Lung microvascular endothelial cell (primary cell): ENCODE results near the gene USP21. TPM values are rescaled to one million over a fixed set of nuclear protein-coding genes. Genes with fewer than 3 reads are reported as not detected.

Source experiments
- DNase-seq, 2 donors: peaks; one replicate each; pipeline versions ENCODE4 v3.0.0 to v3.0.0-alpha.2; 2010; ENCODE audit warnings: low read depth in 2 of 2
- total RNA-seq: library from RNA; depleted of rRNA; stranded (reverse); fragments of >200 nt; gene quantifications from 2 replicates; pipeline ENCODE4 v1.2.1, GENCODE V29; 2014

The USP21 gene
- total RNA-seq, 1 donor from 2014 or later: 4.6 TPM

DNA sequence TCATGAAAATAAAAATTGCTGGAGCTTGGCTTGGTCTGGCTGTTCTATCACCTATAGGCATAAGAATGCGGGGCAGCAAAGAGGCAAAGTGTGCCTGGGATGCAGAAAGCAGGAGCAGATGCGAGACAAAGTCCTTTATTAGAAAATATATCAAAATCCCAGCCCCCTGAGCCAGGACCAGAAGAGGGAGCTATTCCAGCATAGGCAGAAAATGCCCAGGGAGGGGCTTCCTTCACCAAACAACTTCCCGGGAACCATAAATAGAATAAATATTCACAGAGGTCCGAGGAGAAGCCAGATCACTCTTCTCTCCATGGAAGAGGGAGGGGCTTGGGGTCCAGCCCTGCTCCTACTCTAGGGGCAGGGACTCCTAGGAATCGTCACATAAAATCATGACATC, 11.9 kb downstream of the USP21 start:
- no peak for DNase-seq

DNA sequence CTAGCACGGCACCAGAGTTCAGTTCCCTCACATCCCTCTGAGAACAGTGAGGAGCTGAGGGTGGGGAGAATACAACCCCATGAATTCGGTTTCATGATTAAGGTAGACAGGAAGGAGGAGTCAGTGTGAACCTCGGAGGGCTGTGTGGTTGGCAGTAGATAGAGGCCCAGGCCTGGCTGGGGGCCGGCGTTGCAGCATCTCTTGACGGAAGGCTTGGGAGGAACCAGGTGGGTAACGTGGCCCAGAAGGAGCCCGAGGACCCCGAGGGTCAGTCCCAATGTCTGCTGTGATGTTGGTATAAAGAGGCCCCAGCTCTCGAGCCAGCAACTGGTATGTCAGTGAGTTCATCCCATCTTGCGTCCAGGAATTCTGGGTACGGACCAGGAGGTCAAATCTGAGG, 12.4 kb downstream of the USP21 start:
- no peak for DNase-seq

DNA sequence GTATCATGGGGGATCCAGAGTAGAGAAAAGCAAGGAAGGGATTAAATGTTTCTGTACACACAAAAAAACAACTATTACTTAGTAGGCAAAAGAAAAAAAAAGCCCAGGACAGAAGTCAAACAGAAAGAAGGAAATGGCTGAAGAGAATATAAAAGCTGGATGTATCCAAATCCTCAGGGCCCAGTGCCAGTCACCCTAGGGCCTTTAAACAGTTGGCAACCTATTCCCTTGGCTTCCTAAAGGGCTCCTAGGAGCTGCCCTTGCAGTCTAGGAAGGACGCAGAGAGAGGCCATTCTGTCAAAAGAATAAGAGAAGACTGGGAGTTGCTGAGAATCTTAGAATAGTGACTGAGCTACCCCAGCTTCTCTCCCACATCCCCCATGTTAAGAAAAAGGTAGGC, 13.0 kb downstream of the USP21 start:
- DNase-seq: no peak

DNA sequence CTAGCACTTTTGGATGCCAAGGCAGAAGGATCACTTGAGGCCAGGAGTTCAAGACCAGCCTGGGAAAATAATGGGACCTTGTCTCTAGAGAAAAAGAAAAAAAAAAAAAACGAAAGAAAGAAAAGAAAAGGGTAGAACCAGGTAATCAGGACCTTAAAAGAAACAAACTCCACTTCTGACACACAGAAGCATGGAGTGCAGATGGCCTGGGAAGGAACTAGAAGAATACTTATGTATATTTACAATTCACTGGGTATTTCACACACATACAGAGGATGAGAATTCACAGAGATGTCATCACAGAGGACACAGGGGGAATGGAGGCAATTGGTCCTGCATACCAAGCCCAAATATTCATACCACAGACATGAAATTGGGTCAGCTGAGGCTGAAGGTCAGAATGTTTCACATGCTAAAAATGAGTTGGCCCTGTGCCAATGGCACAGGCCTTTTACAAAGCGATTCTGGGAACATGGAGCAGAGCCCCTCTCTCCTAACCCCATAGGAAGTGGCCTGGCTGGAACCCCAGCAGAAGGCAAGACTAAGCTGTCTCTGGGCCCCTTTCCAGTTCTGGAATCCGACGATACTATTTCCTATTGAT, 13.6 kb downstream of the USP21 start:
- peak; percentile 32 to 34 for DNase-seq

DNA sequence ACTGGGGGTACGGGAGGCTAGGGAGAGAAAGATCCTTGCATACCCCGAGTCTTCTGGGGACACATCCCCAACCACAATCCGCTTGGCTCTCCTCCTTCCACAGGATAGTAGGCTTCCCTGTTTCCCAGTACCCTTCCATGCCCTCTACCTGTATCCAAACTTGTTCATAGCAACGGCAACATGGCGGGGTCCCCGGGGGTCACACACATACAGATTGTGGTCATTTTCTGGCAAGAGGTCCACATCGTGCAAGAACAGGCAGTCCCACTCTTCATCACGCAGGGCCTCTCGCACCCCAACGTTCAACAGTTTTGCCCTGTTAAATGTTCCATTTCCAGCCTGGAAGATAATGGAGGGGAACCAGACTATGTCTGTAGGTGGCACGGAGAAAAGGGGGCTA, 14.4 kb downstream of the USP21 start:
- DNase-seq: no peak

DNA sequence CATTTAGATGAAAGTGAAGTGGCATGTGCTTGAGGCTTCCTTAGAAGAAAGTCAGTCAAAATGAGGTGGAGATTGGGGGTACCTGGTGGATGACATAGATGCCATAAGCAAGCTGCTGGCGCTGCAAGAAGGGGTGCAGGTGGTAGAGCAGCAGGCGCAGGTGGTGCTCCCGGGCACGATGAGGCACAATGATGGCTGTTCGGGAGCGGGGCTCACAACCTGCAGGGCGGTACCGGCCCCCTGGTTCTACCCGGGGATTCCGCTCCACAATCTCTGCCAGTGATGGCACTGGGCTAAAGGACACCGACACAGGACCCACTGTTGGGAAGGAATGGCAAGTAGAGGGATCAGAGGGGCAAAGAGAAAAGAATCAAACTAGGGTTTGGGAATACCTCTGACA, 15.6 kb downstream of the USP21 start:
- DNase-seq: no peak

DNA sequence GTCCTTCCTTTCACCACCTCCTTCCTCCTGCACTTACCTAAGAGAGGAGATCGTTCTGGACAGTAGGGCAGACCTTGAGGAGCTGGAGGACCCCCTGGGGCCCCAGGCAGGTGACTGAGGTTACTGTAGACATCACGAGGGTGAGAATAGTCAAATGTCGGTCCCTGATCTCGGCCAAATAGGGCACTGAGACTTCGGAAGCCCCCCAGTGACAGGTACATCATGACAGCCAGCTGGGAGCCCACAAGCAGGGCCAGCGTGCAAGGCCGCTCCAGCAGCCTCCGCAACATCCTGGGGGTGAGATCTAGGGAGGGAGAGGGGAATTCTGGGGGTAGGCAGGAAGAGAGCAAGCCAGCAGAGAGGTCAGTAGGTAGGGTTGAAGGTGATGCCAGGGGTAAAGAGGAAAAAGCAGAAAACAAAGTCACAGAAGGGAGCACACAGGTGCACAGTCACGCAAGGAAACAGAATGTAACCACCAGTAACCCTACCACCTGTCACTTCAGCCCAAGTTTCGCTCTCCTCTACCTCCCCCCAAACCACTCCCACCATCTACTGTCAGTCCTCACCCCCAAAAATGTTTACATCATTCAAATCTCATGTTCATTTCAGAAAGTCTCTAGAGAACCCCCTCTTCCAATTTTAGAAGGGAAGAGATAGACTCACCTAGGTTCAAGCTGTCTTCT, 16.6 kb downstream of the USP21 start:
- no peak for DNase-seq

DNA sequence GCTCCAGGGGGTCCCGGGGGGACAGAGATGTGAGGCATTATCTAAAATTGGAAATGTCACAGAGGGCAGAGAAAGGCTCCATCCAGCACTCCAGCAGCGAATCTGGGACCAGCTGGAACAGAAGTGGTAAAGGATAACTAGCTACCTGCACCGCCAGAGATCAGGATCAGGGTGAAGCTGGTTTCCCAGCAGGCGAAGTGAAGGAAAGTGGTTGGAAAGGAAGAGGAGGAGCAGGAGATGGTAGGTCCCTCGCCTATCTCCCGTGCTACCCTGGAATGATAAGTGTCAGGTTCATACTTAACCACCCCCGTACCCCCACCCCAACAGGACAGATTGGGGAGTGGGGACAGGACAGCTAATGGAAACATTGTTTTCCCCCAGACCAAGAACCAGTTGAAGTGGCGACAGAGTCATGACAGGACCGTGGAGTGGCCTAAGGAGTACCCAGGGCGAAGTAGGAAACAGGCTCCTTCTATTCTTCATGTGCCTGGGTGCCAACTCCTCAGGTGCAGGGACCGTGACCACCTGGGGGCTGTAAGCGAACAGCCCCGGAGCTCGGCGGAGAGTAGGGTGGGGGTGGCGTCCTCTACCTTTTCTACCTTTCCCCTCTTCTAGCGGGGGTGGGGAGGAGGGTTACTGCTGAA, 17.3 kb downstream of the USP21 start:
- DNase-seq: no peak

DNA sequence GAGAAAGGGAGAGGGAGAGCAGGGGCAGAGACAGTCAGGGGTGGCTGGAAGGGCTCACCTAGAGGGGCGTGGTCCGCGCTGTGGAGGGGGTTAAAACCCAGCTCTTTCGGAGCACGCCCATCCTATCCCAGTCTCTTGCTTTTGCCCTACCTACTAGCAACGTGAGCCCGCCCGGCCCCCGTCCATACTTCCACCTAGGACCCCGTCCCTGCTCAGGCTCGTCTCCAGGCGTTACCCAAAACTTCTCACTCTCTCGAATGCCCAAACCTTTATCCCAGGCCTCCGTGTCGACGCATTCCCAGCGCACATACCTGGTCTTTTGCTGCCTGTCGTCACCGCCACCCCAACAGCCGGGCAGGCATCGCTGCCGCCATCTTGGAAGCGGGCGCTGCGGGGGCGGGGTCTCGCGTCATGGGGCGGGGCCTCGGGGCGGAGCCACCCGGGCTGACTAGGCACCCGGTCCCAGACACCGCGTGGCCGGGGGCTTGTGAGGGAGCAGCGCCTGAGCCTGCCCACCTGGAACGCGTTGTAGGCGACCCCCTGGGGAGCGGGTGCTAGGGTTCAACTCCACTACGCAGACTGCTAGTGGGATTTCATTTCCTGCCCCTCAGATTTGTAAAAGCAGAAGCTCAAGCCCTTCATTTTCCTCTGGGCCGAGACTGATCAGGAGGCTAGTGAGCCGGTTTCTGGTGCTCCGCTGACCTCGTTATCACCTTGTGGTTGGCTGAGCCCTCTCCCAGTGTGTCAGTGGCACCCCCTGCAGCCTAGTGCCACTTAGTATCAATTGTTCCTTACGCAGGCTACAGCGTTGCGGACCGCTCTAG, 18.0 kb downstream of the USP21 start, which contains the start of gene B4GALT3:
TSS of gene B4GALT3 (minus strand) at position 396 of the 824 bp plus-strand sequence. CDS start 1,447 bp downstream, outside the sequence.
- peak; percentile 75 to 84 for DNase-seq

DNA sequence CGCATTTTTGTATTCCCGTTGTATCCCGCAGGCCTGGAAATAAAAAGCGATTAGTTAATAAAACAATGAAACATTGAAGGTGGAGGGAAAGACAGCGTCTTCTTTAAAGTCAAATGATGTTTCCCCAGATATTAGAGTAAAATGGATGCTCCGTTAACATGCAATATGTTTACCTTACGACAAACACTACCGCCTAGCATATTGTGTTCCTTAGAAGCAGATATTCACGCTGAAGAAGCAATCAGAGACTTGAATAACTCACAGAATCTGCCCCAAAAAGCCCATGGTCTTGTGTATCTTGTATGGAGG, 18.6 kb downstream of the USP21 start:
- DNase-seq: no peak

DNA sequence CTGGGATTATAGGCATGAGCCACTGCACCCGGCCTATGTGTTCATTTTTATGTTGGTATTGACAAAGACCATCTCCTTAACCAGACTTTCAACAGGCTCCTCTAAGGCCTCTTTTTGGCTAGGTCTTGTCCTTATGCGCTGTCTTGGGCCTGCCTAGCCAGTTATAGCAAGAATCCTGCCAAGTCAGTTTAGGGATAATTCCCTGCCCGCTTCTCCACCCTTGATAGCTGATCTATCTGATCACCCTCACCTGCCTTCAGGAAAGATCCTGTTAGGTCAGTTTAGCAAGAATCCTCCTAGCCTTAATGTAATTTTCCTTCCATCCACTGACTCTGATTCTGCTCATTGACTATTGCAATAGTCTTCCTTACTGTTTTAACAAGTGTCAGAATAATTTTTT, 20.4 kb downstream of the USP21 start:
- no peak for DNase-seq

DNA sequence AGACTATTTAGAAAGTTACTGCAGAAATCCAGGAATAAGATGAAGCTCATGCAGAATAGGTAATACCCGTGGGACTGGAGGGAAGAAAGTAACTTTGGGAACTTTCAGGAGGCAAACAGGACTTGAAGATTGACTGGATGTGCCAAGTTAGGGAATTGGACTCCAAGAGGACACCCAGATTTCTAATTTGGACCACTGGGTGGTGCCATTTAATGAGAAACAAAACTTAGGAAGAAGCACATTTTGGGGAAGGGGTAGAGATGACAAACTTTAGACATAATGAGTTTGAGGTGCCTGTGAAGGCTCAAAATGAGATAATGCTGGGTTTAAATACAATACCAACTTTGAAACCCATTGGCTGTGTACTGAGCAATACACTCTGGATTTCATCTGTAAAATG, 21.3 kb downstream of the USP21 start:
- no peak for DNase-seq

DNA sequence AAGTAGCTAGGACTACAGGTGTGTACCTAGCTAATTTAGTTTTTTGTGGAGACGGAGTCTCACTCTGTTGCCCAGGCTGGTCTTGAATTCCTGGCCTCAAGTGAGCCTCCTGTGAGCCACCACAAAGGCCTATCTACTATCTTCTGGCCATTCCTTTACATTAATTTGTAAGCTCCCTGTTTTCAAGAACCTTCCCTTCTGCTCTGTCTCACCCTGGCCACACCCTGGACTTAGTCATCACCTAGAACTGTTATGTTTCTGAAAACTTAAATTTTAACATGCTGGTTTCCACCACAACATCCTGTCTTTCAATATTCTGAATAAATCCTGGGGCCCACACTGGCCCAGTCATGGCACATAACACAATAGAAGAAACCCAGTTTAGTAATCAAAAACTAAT, 22.9 kb downstream of the USP21 start:
- peak in 1 of 2 donors; percentile 49 for DNase-seq

DNA sequence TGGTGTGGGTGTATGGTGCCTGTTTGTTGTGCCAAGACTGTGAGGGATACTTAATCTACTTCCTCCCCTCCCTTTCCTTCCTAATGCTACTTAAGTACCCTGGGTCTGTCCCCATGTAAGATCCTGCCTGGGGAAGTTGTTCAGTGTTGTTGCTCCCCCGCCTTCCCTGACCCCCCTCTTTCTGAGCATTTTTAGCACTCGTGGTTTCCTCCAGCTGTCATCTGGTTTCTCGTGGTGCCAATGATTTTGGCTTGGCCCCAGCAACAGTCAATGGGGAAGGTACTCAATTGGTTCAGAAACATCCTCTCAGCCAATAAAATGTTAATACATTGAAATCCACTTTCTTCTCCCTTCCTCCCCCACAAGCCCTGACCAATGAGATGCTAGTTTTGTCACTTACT, 26.0 kb downstream of the USP21 start:
- peak; percentile 93 to 96 for DNase-seq

DNA sequence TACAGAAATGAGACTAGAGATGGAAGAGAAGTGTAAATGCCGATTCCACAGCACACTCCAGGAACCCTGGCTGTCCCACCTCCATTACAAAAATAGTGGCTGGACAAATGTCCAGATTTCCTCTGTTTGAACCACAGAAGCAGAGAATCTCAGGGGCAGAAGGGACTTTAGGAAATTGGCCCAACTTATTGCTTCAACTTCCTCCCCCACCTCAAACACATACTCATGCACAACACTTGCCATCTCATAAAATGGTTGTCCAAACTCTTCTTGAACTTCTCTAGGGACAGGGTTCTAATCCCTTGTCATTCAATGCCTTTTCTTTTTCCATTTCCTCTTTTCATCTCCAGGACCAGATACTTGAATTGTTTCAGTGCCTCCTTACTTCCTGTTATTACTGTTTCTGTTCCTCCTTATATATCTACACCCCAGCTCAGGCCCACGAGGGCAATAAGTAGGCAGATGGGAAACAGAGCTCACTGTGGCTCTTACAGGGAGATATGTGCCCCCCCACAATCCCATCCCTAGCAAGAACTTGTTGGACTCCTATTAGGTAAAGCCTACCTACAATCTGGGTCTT, 26.5 kb downstream of the USP21 start:
- DNase-seq: peak in 1 of 2 donors; percentile 20

DNA sequence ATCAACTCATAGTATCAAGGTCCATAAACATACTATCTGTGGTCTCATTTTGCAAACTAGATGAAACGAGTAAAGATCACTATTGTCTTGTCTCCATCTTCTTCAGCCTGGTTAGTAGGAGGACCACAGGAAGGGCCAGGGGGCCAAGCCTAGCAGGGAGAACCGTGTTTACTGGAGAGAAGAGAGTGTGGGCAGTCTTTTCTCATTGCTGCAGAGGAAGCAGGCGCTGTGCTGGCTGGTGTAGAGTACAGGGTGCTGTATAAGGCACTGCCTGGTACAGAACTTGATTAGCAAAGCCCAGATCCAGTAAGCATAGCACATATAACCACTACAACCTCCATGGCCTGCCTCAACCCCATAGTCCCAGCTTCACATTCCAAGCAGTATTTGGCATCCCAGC, 28.0 kb downstream of the USP21 start:
- DNase-seq: no peak

DNA sequence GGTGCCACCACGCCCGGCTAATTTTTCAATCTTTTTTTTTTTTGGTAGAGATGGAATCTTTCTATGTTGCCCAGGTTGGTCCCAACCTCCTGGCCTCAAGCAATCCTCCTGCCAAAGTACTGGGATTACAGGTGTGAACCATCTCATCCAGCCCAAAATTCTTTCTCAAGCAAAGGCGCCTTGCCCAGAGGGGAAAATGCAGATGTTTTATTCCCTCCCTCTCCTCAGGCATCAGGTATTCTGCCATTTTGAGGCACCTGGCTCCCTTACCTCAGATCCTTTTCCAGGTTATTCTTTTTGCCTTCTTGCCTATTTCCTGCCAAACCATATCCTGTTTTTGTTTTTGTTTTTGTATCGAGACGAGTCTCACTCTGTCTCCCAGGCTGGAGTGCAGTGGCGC, 29.1 kb downstream of the USP21 start:
- no peak for DNase-seq

DNA sequence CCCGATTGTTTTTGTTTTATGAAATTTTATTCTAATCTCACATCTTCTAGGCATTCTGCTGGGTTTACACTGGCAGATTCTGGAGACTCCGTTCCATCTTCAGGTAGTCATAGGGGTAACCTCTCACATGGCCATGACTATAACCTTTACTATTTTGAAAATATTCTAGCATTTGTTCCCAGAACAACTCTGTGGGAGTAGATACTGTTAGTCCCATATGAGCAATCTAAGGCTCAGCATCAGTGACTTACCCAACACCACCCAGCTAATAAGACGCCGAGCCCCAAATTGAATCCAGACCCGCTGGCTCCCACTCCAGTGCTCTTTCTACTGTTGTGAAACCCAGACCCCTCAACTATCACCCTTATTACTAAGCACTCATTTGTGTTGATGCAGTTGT, 29.7 kb downstream of the USP21 start:
- no peak for DNase-seq

DNA sequence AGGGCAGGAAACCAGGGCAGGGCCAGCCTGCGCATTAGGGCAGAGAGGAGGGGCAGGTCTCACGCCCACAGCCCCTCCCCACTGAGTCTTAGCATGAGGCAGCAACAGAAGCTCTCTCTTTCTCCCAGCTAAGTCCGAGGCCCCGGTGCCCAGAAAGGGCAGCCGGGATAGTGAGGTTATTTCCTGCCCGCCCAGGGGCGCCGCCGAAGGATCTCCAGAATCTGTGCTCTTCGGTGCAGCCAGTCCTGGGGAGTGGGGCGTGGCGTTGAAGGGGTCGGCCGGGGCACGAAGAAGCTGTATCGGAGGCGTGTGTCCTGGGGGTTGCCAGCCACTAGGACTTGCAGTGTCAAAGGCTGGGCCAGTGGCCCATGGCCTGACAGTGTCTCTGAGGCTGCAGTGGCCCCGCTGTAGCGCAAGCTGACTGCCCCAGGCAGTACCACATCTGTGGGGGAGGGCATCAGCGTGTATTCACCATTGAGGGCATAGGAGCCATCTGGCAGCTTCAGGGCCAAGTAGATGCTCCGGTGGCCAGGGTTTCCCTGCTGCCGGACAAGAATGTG, 31.7 kb downstream of the USP21 start:
- DNase-seq: no peak

DNA sequence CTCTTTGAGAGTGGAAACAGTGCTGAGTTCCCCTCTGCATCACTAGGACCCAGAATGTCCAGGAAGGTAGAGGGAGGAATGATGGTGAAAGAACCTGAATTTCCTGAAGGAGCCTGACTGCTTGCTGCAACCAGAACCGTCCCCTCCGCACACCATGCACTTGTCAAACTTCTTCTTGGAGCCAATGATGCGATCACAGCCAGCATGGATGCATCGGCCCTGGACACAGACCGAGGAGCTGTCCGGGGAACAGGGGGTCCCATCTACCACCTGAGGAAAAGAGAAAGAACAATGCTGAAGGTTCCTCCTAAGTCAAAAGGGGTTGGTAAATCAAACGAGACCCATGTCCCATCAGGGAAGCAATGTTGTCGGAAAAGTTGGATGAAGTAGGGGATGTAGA, 32.7 kb downstream of the USP21 start:
- no peak for DNase-seq
